DMS79 (cell line): ENCODE data around the gene TMEM253.

Experiments used
- DNase-seq: peaks from one replicate; lab custom pipeline; 2025; lab: John Stamatoyannopoulos, UW

TMEM253 gene

DNA sequence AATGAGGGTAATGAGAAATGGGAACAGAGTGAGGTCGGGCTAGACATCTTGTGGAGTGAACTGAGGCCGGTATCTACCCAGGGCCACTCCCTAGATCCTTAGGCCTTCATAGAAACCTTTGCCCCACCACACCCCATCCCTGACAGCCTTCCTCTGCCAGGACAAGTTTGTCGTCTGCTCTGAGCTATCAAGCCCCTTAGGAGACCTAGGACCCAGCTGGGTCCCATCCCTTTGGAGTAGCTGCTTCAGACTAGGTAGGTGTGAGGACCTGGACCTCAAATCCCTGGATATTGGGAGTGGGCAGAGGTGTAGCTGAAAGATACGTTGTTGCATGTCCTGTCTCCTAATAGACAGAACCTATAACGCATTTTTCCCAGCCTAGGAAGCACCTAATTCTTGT lies at the start of gene TMEM253:
Gene TMEM253, plus strand, starts transcription at position 136 of the 400 bp plus-strand sequence. CDS start 278 bp downstream, outside the sequence.
- no peak for DNase-seq

DNA sequence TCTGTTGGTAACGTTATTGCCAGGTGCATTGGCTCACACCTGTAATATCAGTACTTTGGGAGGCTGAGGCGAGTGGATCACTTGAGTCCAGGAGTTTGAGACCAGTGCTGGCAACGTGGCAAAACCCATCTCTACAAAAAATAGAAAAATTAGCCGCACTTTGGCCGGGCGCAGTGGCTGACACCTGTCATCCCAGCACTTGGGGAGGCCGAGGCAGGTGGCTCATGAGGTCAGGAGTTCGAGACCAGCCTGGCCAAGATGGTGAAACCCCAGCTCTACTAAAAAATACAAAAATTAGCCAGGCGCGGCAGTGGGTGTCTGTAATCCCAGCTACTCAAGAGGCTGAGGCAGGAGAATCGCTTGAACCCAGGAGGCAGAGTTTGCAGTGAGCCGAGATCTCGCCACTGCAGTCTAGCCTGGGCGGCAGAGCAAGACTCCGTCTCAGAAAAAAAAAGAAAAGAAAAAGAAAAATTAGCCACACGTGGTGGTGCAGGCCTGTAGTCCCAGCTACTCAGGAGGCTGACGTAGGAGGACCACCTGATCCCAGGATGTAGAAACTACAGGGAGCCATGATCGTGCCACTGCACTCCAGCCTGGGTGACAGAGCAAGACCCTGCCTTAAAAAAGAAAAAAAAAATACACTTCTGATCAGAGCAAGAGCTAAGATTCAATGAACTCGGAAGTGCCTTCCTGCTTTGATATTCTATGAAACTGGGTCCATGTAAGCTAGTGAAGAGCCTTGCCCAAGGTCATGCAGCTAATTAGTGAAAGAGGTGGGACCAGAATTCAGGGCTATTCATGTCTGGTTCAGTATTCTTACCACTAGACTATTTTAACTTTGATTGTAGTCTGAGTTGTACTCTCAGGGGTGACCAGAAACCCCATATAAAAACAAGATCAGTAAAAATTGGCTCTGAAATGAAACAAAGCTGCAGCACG lies 47.4 kb upstream of the TMEM253 start:
- no peak for DNase-seq

DNA sequence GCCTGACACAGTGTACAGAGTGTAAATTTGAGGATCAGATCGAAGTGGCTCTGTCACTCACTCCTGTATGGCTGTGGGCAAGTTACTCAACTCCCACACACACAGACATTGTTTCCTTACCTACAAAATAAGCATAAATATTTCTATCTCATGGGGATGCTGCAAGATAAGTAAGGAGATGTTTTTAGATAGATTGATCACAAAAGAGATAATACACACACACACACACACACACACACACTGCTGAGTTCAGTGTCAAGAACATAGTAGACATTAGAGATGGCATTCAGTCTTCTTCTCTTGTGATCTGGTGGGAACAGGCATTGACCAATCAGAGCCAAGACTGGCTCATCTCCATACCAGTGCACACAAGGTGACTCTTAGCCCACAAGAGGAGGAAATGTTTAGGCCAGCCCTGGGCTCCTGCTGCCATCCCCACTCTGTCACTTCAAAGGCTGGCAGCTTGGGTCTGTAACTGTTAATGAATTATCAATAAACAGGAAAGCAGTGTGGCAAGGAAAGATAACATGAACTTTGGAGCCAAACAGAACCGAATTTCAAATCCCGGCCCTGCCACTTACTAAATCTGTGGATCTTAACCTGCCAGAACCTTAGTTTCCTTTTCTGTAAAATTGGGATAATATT lies 46.6 kb upstream of the TMEM253 start:
- DNase-seq = no peak

DNA sequence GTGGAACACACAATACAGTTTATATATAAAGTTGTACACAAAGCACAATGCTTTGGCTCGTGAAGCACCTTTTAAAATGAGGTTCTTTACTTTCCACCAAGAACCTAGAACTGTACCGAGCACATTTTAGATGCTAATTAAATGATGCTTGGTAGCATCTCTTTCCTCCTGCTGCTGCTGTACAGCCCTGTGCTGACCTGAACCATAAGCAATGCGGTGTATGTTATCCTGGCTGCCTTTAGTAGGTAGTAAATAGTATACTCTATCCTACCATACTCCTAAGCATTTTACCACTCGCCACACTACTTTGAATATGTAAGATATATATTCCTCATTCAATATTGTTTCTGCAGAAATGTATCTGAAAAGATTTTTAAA lies 46.1 kb upstream of the TMEM253 start:
- no peak for DNase-seq

DNA sequence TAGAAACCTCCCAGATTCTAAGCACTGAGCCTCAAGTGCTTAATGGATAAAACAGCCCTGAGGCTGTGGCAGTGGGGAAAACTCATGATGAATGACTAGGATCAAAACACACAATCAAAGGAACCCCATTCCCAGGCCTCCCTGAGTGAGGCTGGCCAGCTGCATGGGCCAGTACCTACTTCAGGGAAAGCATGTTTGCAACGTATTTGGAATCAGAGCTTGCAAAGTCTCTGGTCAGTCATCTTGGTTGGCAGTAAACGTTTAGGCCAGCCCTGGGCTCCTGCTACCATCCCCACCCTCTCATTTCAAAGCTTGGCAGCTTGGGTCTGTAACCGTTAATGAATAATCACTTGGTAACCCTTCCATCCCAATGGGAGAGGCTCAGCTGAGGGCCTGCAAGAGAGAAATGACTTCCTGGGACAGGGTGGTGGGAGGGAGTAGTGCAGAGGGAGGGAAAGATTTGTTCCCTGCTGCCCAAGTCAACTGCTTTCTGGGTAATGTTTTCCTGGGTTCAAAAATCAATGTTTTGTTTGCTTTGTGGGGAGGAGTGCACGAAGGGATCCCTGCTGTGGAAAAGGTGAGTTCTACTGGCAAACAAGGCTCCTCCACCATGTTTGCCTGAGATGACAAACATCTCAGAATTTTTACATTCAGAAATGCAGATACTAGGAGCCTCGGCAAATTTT lies 45.3 kb upstream of the TMEM253 start:
- DNase-seq = no peak

DNA sequence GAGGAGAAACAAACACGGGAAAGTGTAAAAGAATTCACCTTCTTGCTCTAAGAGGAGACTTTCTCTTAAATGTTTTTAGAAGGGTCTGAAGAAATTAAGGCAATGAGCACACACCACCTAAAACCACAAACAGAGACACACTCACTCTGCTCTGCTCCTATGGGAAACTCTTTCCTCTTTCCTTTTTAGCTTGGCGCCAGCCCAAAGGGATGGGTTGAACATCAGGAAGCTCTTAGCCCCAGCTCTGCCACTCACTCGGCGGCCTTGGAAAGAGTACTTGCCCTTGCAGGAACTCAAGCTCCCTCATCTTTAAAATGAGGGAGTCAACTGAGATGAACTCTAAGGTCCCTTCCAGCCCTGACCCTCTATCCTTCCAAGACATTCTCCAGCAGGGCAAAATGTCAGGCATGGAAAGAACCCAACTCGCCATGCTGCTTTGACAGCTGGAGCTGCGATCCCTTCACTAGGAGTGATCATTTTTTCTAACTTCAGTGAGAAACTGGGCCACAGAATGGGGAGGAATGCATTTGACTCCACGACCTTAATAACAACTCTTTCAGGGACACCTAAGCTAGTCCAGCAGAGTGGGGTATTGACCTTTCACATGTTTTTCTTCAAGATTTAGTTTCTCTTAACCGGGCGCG lies 44.2 kb upstream of the TMEM253 start:
- no peak for DNase-seq

DNA sequence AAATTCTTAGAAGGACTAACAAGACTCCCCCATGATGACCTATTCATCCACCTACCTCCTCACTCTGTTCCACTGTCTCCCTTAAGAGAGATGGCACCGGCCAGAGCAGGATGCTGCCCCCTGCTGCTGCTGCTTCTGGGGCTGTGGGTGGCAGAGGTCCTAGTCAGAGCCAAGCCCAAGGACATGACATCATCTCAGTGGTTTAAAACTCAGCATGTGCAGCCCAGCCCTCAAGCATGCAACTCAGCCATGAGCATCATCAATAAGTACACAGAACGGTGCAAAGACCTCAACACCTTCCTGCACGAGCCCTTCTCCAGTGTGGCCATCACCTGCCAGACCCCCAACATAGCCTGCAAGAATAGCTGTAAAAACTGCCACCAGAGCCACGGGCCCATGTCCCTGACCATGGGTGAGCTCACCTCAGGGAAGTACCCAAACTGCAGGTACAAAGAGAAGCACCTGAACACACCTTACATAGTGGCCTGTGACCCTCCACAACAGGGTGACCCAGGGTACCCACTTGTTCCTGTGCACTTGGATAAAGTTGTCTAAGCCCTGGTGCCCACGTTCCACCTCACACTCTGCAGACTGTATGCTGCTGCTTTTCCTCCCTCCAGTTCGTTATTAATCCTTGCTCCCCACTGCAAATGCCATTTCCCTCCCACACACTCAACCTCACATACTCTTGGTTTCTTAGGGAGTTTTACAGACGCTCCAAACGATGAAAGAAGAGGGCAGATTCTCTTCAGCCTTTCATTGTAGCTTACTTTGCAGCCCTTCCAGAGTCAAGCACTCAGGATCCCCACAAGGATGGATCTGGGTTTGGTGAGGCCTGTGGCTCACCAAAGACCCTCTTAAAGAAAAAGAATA lies 42.8 kb upstream of the TMEM253 start, which contains the start of gene RNASE8:
Gene RNASE8, plus strand, starts transcription at position 20 of the 873 bp plus-strand sequence. Its CDS starts 71 bp downstream, at position 91.
- DNase-seq = no peak

DNA sequence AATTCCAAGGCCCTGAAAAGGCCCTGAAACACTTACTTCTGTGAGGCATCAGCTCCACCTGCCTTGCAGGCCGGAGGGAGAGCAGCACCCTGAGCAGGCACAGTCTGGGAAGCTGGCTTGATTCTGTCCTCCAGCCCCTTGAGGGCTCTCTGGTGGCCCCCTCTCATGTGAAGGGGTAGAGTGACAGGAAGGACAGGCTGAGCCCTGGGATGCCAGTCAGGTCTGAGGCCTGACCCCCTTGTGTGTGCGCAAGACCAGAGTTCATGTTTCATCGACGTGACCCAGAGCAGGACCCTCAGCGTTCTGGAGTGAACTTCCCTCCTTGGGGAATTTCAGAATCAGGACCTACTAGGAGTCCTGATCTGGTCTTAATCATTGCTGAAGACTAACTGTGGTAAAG lies 42.0 kb upstream of the TMEM253 start:
- no peak for DNase-seq

DNA sequence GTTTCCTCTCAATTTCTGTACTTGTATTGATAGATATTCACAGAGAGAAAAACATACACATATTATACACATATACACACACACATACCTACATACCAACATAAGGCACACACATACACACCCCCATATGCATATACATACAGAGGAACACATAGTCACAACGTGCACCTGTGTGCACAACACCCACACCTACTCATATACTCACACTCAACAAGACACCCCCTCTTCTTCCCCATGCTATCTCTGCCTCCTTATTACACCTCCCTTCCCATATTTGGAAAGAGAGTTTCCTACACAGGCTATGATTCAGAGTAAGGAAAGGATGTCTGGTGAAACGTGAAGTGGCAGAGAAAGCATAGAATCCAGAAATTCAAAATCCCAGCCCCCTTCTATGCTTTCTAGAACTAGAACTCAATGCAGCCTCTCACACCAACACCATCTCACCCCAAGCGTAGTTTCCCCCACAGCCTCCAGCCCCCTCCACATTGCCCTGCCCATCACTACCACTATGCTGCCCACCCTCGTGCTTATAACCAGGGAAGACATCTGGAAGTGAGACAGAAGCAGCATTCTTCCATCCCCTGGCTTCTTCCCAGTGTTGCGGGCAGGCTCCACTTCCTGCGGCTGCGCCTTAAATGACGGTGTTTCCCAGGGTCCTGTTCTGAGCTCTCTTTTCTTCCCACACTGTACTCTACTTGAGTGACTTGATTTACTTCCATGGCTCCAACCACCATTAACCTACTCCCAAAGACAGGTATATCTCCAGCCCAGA lies 40.8 kb upstream of the TMEM253 start:
- DNase-seq = no peak

DNA sequence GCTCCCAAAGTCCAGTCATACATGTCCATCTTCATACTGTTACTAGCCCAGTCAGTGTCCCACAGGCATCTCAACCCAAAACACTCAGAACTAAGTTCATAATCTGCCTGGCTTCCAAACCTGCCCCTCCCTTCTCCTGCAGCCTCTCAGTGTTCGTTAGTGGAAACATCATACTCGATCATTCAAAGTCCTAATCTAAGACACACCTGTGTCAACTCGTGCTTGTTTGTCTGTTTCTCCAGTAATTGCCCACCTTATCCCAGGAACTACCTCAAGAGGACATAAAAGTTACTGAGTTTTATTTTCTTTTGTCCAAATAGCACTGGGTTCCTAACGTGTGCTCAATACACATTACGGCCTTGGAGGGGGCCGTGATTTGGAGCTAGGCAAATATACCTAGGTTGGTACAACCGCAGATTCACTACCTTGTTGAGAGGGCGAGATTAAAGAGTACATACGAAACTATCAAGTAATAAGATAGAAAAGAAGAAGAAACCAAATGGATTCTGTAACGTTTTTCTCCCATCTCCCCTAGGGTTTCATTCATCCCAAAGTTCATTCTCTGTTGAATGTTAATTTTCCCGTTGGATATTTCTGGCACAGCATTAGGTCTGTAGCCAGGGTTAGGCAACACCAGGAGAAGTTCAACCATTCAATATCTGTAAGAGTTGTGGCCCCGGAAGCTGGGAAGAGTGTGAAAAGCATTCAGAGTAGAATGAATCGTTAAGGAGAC lies 40.1 kb upstream of the TMEM253 start:
- no peak for DNase-seq

DNA sequence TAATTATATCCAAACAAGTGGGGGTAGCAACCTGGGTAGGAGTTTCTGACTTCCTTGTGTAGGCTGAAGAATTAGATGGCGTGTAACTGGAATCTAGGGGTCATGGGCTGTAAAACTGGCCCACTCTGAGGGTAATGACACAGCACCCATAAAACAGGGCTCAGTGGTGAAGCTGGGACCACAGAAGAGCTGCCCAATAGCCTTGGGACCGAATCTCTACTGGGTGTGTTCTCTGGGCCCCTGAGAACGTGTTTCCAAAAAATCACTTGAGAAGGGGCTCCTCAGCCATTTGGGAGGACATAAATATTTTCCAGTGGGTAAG lies 39.6 kb upstream of the TMEM253 start:
- no peak for DNase-seq

DNA sequence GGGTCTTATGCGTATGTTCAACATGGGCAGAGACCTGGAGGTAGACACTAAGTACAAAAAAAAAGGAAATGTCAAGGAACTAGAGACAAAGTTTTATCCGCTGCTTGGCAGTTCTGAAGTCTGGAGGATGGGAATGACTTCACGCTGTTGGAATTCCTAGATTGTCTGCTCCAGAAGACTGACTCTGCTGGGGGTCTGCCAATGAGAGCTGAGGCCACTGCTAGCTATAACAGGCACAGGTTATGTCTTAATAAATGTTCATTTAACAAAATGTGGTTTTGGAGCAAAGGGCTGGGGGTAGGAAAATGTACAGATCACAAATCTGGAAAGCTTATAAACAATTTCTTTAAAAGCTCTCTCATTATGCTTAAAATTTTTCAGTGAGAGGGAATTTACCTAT lies 37.4 kb upstream of the TMEM253 start:
- DNase-seq = no peak

DNA sequence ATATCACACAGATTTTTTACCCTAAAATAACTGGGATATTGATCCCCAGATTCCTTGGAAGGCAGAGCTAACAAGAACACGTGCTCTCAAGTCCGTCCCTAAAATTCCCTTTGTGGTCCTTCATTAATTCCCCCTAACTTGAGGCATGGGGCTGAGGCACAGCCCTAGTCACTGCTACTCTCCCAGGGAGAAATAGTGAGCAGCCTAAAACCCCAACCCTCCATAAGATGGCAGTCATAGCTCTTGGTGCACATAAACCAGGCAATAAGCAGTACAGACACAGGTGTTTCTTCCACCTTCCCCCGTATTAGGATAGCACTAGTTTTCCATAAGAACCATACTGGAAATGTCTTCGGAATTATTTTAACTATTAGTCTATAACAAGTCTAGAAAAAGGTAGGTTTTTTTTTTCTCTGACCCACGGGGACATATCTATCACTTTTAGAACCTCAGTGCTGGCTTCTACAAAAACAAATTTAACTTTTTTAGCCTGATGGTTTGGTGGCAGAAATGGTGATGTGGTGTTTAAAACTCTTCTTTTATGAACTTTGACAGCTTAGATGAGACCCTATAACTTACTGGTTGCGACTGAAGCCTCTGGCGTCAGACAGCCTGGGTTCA lies 33.9 kb upstream of the TMEM253 start:
- DNase-seq = peak; percentile 21

DNA sequence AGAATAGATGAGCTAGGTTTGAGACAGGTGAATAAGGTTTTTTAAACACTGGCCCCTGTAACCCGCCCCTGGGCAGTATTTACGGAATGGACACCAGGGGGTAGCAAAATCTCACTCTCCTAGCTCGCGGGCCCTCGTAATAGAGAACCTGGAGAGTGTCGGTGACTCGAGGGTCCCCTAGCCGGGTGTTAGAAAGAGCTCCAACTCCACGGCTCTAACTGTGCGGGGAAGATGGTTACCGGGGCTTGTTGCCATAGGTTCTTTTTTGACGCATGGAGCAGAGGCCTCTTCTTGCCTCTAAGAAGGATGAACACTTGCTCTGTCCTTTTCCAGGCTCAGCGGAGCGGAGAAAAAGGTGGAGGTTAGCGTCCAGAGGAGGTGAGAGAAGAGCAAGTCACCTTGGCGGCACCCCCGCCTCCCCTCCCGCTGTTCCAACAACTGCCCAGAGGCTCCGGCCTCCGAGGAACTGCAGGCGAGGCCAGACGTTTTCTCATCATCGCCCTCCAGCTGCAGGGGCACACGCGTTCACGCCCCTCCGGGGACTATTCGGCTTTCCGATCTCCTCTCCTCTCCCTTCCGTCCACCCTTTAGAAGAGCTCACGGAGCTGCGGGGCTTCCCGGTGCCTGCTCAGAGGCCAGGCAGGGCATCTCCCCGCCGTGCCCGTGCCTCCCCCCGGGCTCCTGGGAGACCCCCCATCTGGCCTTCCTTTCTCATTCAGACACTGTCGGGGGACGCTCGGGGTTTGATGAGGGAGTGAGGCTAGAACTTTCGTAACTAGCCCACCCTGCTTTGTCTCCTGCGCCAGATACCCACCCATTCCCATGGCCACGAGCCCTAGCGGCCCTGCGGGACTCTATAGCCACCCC lies 32.1 kb upstream of the TMEM253 start:
- DNase-seq = peak; percentile 83

DNA sequence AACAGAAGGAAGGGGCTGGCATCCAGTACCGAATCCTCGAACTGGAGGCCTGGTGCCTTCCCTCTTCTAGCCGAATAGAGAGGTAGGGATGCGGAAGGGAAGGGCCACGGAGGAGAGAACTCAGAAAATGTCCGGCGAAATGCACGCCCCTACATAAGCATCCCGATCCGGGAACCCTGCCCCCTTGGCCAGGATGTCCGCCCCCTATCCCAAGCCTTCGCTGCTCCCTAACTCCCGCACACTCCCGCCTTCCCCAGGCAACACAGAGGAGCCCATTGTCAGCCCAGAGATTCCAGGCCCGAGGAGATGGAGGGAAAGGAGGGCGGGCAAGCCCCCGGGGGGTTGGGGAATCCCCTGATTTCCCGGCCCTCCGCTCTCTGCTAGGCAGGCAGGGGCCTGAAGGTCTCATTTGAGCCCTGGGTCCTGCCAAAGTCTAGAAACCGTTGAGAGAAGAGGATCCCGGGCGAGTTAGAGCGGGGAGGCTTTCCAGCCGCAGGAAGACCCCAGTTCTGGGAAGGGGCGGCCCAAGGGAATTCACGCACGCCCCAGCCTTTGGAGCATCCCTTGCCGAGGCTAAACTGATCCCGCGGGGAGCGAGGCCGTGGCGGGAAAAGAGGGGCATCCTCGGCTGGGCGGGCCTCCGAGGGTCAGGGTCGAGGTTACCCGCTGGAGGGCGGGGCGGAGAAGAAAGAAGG lies 31.3 kb upstream of the TMEM253 start:
- peak; percentile 70 for DNase-seq

DNA sequence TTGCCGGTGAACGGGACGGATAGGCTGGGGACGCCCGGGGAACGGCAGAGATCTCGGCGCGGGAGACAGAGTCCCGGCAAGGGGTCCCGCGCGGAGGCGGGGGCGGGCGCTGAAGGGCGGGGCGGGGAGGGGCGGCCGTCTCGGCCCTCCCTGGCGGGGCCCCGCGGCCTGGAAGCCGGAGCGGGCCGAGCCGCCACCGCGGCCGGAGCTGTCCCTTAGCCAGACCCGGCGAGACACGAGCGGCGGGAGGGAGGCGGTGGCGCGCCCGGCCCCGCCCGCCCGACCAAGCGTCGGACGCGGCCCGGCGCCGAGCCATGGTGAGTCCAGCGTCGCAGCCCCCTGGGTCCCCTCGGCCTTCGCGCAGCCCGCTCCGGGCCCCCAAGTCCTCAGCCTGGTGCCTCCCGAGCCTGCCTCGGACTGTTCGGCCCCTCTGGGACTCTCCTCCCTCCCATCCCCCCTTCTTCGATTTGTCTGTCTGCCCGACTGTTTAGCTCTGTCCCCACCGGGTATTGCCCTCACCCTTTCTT lies 30.7 kb upstream of the TMEM253 start, which contains the start of gene ARHGEF40:
Gene ARHGEF40, plus strand, starts transcription at position 222 of the 527 bp plus-strand sequence. Its CDS starts 93 bp downstream, at position 315.
- peak; percentile 61 for DNase-seq

DNA sequence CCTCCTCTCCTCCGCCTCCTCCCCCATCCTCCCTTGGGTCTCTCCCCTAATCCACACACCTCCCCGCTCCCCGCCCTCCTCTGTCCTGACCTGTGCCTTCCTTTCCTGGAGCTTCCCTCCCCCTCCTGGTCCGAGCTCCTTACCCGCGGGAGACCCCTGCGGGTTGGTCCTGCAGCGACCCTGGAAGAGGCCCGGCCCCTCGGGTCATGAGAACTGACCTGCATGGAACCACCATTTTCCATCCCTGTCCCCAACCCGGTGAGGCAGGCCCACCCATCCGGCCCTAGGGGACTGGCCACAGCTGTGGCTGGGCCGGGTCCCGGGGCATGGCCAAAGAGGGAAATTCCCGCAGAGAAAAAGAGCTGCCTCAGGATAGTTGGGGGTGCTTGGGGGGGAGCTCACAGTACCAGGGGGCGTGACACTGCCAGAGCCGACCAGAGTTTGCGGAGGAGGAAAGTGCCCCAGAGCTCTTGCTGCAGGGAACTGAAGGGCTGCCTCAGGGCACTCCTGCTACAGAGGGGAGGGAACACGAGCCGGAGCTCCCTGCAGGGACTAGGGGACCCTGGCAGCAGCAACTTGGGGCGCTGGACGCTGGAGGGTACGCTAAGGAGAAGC lies 30.1 kb upstream of the TMEM253 start:
- peak; percentile 62 for DNase-seq
